Eye (tissue), 1 donor: ENCODE results near the gene TAF1A.
"Not testable (repeated sequence)": the region's sequence is repeated elsewhere in the genome, so short reads cannot be mapped to it uniquely, and the experiment has no call there.

ENCODE experiments used
- DNase-seq: peaks from one replicate; pipeline ENCODE4 v3.0.0-alpha.2; 2015

The TAF1A gene

DNA sequence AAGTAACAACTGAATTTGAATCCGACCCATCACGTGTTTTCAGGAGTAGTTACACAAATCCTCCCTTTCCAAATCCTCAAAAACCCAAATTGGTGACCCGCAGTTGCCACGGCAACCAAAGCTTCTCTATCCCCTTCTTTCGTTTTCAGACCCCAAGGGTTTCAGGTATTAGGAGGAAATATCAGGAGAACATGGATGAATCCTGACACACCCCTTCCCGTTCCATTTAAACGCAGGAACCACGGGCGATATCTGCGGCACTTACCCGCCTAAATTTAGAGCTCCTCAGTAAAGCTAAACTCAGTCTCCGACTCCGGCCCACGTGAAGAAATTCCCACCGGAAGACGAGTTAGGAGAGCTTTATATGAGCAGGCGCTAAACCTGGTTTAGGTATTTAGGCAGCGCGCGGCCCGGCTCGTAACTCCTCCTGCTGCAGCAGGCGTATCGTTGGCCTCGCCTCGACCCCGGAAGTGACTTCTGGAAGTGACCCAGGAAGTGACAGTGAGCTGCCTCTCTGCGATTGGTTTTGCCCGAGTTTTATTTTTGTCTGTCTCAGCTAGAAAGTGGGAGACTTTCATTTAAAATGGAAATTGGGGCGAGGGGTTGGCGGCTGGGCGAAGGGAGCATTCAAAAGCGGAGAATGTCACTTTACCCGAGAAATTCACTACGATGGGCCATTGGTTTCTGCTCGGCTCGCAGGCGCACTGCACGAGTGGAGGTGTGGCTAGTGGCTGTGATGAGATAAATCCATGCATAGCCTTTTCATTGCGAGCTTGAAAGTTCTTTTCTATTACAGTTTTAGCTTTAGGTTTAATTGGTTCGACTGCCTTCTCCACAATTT lies at the start of gene TAF1A:
TAF1A (minus strand) TSS at position 472 of the 841 bp plus-strand sequence.
- peak; percentile 96 for DNase-seq

DNA sequence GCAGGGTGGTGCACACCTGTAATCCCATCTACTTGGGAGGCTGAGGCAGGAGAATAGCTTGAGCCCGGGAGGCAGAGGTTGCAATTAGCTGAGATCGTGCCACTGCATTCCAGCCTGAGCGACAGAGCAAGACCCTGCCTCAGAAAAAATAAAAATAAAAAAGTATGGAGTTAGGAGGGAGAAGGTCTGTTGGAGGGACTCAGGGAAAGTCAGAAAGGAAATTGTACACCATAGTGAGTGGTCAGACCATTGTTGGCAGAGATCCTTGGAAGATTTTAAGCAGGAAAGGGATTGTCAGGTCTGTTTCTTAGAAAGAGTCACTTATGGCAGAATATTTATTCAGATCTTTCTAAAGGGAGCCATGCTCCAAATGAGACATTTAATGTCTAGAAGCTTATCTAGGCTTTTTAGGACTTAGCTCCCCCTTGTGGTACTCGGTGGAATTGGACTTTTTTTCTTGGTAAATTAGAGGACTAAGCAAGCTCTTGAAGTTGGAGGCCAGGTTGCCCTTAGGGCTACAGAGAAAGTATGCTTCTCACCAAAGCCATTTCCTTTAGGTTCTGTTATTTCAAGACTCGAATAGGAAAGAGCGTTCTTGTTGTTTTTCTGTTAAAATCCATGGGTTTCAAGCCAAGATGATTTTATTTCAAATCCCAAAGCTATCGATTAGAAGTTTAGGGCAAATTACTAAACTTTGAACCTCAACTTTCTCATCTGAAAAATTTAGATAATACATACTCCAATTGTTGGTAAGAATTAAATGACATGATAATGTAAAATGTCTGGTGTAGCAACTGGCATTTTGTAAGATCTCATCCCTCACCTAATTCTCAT lies 44.7 kb upstream of the TAF1A start:
- peak; percentile 97 for DNase-seq

DNA sequence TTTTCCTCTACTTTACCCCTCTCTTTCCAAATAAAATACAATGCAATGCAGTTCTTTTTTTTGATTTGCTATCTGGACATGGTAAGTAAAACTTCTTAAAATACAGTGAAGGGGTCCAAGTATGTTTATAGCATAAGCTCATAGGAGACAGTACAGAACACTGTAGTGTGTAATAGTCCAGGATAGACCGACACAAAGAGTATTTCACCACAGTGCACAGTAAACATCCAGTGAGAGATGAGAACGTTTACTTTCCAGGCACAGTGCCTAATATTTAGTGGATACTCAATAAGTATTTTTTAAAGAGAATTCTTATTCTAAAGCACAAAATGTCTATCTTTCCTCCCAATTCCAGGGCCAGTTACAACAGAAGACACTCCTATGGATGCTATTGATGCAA lies 43.0 kb upstream of the TAF1A start:
- DNase-seq = no peak

DNA sequence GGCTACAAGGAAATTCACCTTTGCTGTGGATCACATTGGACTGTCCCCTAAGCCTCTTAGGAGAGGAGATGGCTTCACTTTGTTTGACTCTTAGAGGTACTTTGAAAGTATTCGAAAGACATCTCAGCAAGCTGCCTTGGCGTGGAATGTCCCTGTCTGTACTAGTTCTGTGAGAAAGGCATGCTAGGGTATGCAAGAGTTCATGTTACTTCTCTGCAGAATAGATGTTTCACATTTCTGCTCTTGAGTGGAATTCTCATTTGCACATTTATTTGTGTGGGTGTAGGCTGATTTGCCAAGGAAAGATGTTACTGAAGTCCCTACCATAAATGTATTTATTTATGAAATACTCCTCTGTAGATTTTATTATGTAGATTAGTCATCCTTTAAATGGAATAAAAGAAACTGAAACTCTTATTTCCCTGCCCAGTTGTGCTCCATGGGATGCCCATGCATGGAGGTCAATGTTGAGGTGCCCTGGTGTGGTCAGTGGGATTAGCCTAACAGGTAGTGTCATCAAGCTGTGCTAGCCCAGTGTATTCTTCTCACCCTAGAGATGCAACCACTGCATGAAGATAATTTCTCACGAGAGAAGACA lies 42.0 kb upstream of the TAF1A start:
- no peak for DNase-seq

DNA sequence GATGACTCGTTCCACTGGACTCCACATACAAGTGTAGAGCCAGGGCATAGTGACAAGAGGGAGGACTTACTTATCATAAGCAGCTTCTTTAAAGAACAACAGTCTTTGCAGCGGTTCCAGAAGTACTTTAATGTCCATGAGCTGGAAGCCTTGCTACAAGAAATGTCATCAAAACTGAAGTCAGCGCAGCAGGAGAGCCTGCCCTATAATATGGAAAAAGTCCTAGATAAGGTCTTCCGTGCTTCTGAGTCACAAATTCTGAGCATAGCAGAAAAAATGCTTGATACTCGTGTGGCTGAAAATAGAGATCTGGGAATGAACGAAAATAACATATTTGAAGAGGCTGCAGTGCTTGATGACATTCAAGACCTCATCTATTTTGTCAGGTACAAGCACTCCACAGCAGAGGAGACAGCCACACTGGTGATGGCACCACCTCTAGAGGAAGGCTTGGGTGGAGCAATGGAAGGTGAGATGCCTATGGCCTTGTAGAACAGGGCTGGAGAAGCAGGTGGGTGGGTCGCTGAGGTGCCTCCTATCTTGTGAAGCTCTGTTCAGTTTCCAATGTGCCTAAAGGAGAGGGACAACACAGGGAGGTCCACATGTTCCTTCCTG lies 40.3 kb upstream of the TAF1A start:
- no peak for DNase-seq

DNA sequence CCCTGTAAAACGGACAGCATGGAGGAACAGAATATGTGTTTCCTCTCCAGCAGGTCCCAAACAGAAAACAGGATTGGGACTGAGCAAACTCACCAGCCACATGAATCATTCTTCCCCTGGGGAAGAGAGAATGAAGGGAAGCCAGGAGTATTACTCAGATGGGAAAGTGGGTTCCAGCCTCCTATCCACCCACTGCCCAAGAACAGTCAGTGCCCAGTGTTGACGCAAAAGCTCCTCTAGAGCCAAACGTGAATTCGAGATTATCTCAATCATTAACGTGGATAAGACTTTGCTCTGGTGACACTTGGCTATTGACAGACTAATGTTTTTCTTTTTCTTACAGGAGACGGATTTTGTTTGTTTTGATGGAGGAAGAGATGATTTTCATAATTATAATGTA lies 37.5 kb upstream of the TAF1A start:
- no peak for DNase-seq

DNA sequence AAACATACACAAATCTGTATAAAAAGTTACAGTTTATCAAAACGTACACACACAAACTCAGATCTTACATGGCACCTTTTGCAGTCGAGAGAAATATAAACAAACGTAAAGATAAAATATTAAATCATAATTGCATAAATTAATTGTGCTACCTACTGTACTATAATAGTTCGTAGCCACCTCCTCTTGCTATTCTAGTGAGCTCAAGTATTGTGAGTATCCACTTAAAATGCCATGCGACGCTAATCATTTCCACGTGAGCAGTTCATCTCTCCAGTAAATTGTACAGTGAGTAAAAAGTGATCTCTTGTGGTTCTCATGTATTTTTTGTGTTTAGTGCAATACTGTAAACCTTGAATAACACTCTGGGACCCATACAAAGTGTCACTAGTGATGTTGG lies 34.5 kb upstream of the TAF1A start:
- no peak for DNase-seq

DNA sequence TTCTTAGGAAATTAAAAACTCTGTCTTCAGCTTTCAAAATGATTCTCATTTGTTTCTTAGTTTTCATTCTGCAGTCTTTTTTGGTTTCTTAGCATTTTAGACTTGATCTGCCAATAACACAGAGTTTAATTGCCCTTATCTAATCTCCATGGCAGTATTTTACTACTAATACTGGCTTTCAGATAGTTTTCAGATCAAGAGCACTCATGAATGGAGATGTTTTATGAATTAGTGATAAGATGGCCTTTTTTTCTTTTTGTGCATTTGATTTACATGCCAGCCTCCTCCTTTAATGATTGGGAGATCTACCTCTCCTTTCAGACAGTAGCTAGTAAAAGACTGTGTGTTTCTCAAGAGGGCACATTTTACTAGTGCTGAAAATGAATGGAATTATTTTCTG lies 33.7 kb upstream of the TAF1A start:
- no peak for DNase-seq

DNA sequence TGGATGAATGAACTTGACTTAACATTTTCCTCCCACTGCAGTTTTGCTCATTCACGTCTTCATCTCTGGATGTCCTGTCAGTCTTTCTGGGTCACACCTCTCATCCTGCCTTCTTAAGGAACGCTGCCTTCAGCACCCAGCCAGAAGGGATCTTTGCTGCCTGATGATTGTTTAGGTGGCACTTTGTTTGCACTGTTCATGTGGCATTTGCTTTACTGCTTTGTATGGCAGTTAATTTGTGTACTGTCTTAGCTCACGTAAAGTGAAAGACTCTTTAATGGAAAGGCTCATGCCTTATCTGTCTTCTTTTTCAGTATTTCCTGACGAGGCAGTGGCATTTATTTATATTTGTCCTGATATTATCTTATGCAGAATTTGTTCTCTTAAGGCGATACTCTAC lies 33.0 kb upstream of the TAF1A start:
- no peak for DNase-seq

DNA sequence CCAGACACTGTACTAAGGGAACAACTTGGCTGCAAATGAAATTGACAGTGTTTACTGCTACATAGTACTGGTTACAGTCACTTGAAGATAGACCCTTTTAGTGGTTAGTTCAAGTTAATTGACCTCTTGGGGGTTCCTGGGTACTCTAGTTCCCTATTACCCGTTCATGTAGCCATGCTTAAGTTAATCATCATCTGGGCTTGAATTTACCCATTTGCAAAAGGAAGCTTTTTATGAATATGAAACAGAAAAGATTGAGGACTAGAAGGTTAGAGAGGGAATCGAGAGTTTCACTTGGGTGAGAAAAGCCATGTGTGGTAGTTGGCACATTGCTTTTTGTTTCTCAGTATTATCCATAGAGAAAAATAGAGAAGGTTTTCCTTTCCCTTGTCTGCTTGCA lies 30.8 kb upstream of the TAF1A start:
- no peak for DNase-seq

DNA sequence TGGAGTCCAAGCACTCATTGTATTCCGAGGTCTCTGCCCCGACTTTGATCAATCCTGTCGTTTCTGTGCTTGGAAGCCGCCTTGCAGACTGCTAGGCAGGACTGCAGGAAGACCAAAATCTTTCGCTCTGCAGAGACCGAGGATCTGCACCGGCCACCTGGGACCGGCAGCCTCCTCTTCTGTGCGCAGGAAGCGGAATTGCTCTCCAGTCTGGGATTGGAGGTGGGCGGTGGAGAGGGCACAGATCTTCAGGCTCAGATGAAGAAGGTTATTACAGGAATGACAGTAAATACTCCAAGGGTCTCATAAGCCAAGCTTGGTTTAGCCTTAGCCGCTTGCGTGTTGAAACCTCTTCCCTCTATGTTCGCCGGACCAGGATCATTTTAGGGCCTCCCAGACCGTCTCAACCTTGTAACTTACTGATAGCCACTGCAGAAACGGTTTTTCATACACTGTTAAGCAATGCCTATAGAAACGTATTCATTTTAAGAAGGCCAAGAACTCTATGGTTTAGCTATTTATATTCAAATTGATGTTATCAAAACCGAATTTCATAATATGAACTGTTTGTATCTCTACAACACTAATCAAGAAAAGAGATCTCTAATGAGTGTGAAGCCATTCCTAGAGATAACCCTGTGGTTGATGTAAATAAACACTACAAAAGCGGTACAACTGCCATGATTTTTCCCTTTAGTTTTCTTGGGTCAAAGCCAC lies 29.3 kb upstream of the TAF1A start:
- peak; percentile 70 for DNase-seq

DNA sequence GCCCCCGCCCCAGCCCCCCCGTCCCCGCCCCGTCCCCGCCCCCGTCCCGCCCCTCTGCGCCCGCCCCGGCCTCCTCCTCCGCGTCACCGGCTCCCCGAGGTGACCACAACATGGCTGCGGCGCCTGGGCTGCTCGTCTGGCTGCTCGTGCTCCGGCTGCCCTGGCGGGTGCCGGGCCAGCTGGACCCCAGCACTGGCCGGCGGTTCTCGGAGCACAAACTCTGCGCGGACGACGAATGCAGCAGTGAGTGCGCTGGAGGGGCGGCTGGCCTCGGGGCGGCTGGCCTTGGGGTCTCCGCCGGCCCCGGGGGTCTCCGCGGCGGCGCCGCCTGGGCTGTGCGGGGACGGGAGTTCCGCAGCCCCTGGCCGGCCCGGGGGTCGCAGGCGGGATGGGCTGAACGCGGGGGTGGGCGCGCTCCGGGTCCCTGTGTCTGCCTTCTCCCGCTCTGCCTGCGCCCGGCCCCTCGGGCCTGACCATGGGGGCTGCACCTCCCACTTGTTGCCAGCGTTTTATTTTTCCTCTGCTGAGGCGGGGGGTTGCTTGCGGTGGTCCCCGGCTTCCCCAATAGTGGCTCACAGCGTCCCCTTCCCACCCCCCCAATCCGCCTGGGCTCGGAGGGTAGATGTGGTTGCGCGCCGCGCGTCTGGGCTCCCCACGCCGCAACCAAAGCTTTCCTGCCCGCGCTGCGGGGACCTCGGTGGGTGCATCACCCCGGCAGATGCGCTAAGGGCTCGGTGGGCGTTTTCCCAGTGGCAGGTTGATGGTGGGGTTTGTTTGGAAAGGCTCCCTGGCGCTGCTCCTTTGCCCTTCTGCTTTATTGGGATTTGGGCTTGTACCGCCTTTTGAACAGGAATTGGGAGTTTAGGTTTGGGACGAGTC lies 28.5 kb upstream of the TAF1A start, which contains the start of gene MIA3:
MIA3 (plus strand) TSS at position 97 of the 879 bp plus-strand sequence; CDS start at position 111, 14 bp downstream.
- peak; percentile 88 for DNase-seq

DNA sequence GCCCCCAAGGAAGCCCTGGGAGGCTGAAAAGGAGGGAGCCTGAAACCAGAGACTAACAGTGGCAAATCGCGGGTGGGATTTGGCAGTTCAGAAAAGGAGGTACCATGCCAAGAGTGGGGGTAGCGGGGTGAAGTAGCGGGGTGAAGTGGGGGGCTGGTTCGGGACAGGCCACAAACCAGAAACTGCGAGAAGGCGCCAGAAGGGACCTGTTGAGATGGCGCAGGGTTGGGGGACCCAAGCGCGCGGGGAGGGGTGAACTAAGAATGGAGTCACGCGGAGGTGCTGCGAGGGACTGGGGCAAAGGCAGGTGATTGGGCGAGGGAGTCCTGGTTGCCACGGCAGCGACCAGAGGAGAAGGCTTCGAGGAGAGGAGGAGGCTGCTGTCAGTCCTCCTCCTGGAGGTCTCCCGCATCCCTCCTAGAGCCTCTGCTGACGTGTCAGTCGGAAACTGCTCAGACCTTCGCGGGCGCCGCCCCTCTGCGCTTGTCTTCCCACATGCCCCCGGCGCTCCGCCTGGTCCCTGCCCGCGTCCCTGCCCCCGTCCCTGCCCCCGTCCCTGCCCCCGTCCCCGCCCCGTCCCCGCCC lies 27.7 kb upstream of the TAF1A start:
- DNase-seq = peak; percentile 97

DNA sequence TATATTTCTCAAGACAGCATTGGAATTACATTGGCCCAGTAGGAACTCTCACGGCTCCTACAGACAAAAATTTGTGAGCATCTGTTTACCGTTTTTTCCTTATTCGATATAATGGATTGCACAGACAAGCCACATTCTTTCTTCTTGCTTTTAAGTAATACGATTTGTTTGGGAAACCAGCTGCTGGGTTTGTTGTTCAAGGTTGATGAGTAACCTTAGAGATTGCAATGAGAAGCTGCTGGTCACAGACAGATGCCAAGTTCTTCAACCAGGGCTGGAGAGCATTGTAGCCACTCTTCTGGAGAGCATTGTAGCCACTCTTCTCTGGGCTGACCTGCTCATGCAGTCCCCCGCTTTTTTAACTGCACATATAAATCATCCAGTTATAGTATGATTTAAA lies 26.8 kb upstream of the TAF1A start:
- peak; percentile 8 for DNase-seq

DNA sequence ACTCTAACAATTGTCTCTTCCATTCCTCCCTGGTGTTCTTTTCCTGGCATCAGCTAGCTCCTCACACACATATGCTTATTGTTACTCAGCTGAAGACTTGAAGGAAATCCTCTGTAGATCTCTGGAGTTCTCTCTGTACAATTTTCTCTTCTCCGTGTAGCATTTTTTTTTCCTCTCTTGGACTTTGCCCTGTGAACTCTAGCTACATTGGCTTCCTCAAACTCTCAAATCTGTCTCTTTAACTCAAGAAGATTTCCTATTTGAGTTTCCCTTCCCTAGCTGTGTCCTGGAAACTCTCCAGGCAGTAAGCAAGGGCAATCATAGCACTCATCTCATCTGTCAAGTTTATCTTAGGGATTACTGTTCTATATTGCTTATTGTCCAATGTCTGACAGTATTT lies 23.9 kb upstream of the TAF1A start:
- DNase-seq = no peak

DNA sequence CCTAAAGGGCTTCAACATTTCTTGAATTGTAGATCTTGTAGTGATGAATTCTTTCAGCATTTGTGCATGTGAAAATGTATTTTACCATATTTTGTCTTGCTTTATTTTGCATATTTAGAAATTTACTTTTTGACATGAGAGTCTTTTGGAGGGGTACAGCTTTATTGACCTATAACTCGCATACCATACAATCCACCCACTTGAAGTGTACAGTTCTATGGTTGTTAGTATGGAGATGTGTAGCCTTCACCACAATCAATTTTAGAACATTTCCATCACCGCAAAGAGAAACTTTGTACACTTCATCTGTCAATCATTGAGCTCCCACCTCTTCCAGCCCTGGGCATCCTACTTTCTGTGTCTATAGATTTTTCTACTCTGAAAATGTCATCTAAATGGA lies 21.0 kb upstream of the TAF1A start:
- DNase-seq = no peak

DNA sequence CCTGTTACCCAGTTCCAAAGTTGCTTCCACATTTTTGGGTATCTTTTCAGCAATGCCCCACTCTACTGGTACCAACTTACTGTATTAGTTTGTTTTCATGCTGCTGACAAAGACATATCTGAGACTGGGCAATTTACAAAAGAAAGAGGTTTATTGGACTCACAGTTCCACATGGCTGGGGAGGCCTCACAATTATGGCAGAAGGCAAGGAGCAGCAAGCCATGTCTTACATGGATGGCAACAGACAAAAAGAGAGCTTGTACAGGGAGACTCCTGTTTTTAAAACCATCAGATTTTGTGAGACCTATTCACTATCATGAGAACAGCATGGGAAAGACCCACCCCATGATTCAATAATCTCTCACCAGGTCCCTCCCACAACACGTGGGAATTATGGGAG lies 19.4 kb upstream of the TAF1A start:
- not testable (repeated sequence) for DNase-seq

DNA sequence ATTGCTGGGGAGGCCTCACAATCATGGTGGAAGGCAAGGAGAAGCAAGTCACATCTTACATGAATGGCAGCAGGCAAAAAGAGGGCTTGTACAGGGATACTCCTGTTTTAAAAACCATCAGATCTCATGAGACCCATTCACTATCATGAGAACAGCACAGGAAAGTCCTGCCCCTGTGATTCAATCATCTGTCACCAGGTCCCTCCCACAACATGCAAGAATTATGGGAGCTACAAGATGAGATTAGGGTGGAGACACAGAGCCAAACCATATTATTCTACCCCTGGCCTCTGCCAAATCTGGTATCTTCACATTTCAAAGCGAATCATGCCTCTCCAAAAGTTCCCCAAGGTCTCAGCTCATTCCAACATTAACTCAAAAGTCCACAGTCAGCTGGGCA lies 17.0 kb upstream of the TAF1A start:
- no peak for DNase-seq

DNA sequence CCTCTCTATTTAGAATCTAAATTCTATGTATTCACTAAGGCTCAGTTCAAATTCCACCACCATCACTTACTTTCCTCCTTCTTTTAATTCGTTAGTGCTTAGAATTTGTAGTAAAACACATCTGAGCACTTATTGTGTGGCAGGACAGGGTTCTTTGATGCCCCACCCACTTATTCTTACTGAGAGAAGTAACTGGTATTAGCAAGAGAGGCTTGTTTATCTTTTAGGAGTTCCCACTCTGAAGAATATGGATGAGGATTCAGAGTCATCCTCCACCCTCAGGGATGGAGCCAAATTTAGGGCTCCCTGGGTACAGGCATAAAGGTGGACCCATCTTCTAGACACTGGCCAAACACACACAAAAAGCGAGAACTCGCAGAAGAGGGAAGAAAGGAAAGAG lies 11.5 kb upstream of the TAF1A start:
- no peak for DNase-seq

DNA sequence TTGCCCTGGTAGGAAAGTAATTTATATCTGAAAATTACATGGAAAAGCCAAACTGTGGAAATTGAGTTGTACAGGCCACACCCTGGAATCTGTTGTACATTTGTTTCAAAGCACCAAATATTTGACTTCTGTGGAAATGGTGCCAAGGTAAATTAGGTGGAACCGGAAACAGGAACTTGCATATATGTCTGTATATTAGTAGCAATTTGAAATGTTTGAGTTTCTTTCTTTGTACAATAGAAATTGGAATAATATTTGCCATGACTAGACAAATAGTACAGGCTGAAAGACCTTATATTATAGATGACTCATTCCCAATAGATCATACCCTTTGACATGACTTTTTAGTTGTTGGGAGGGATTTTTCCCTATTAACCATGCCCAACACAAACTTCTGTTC lies 10.5 kb upstream of the TAF1A start:
- no peak for DNase-seq

DNA sequence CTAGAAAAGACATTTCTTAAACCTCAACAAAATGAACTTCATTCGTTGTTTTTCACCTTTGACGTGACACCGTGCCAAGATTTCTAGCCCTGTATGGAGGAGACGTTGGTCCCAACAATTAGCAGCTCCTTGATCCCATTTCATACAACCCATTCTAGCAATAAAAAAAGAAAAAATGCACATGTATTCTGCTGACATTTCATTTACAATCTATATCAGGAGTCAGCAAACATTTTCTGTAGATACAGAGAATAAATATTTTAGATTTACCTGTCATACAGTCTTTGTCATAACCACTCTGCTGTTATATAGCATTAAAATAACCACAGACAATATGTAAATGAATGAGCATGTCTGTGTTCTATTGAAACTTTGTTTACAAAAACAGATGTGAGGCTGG lies 7.0 kb upstream of the TAF1A start:
- DNase-seq = no peak
